OCI-LY1 (cell line): ENCODE measurements around the gene ACY1.

Experiments used
- H2AFZ ChIP-seq: fragments of 200-600 bp; sonication (generic), shearing (Covaris generic); 2 replicates; pipeline ENCODE4 v1.6.0; 2014; ENCODE audit warnings: antibody characterized with exemption, mild to moderate bottlenecking, low read length
- H3F3A ChIP-seq: fragments of 200-600 bp; sonication (generic), shearing (Covaris generic); 2 replicates; pipeline ENCODE4 v1.6.0; 2014; ENCODE audit warnings: mild to moderate bottlenecking, antibody characterized with exemption, low read length, moderate library complexity; ENCODE audit not compliant: insufficient read depth
- H3K27ac ChIP-seq: fragments of 200-600 bp; sonication (generic); 2 replicates; pipeline ENCODE4 v1.5.1; 2014; ENCODE audit warnings: low read length, mixed run types, mild to moderate bottlenecking, low read depth; ENCODE audit not compliant: poor library complexity, severe bottlenecking
- H3K27me3 ChIP-seq: fragments of 200-600 bp; sonication (generic); 2 replicates; pipeline ENCODE4 v1.6.0; 2014; ENCODE audit warnings: antibody characterized with exemption, mild to moderate bottlenecking, low read length, moderate library complexity; ENCODE audit not compliant: insufficient read depth
- H3K36me3 ChIP-seq: fragments of 200-600 bp; sonication (generic); 2 replicates; pipeline ENCODE4 v1.6.1; 2014; ENCODE audit warnings: mild to moderate bottlenecking, antibody characterized with exemption, low read length, moderate library complexity, mixed read lengths; ENCODE audit not compliant: insufficient read depth
- H3K4me1 ChIP-seq: fragments of 200-600 bp; sonication (generic); 2 replicates; pipeline ENCODE4 v1.5.1; 2014; ENCODE audit warnings: mild to moderate bottlenecking, low read length, moderate library complexity; ENCODE audit not compliant: insufficient read depth, severe bottlenecking
- H3K4me2 ChIP-seq: fragments of 200-600 bp; sonication (generic), shearing (Covaris generic); 2 replicates; pipeline ENCODE4 v1.6.1; 2014; ENCODE audit warnings: low read length
- H3K4me3 ChIP-seq: fragments of 200-600 bp; sonication (generic); 2 replicates; pipeline ENCODE4 v1.5.1; 2014; ENCODE audit warnings: low read length, low read depth, mild to moderate bottlenecking, mixed read lengths; ENCODE audit not compliant: poor library complexity, severe bottlenecking
- H3K79me2 ChIP-seq: fragments of 200-600 bp; shearing (Covaris generic); 2 replicates; pipeline ENCODE4 v1.6.1; 2016; ENCODE audit warnings: mixed run types, low read length, mixed read lengths; ENCODE audit not compliant: insufficient read depth
- H3K9ac ChIP-seq: fragments of 200-600 bp; sonication (generic), shearing (Covaris generic); 2 replicates; pipeline ENCODE4 v1.6.1; 2014; ENCODE audit warnings: mild to moderate bottlenecking, low read length, mixed read lengths
- H3K9me2 ChIP-seq: fragments of 200-600 bp; sonication (generic), shearing (Covaris generic); 2 replicates; pipeline ENCODE4 v1.6.1; 2014; ENCODE audit warnings: low read depth, mild to moderate bottlenecking, low read length, mixed read lengths
- H3K9me3 ChIP-seq: fragments of 200-600 bp; shearing (Covaris generic); 2 replicates; pipeline ENCODE4 v1.6.1; 2014; ENCODE audit warnings: low read length, mixed read lengths
- H4K20me1 ChIP-seq: fragments of 200-600 bp; sonication (generic), shearing (Covaris generic); 2 replicates; pipeline ENCODE4 v1.6.0; 2016; ENCODE audit warnings: mild to moderate bottlenecking, low read length; ENCODE audit not compliant: insufficient read depth
- CTCF ChIP-seq: fragments of 200-600 bp; sonication (generic), shearing (Covaris generic); IDR thresholded peaks from 2 replicates; pipeline ENCODE4 v1.5.1; 2017; ENCODE audit warnings: mild to moderate bottlenecking, antibody characterized with exemption, low read length, moderate library complexity, mixed read lengths
- EZH2 ChIP-seq: fragments of 200-600 bp; sonication (generic), shearing (Covaris generic); IDR thresholded peaks from 2 replicates; pipeline ENCODE4 v1.8.0; 2017; ENCODE audit warnings: borderline replicate concordance, mixed run types, mild to moderate bottlenecking, antibody characterized with exemption, low read length, moderate library complexity, mixed read lengths

Gene ACY1

GRCh38 chr3:51970606-51971300 lies 12.6 kb upstream of the ACY1 start:
- no peak overlapping the region for H3K4me2 ChIP-seq
- TF ChIP-seq CTCF (no peak), EZH2 (no peak)
- H3K27ac ChIP-seq = no peak overlapping the region

GRCh38 chr3:51971350-51971749 lies 12.0 kb upstream of the ACY1 start:
- Histone ChIP-seq H3F3A (no peaks in the 10 kb centered on the region), H3K79me2 (no peaks in the 10 kb centered on the region), H2AFZ (no peak overlapping the region), H3K4me1 (peaks cover 32% of the 10 kb centered on the region), H3K27me3 (no peaks in the 10 kb centered on the region), H4K20me1 (no peaks in the 10 kb centered on the region), H3K36me3 (peaks cover 26% of the 10 kb centered on the region), H3K4me2 (no peak overlapping the region), H3K9me2 (no peaks in the 10 kb centered on the region), H3K27ac (no peak overlapping the region), H3K4me3 (no peak overlapping the region), H3K9ac (no peak overlapping the region), H3K9me3 (no peaks in the 10 kb centered on the region)
- TF ChIP-seq EZH2 (no peak), CTCF (no peak)

More at GRCh38 chr3:51970606-51971300, 12.6 kb upstream of the ACY1 start:
- no peaks in the 10 kb centered on the region for H3K9me3 ChIP-seq
- H3K27me3 ChIP-seq = no peaks in the 10 kb centered on the region
- H2AFZ ChIP-seq = no peak overlapping the region
- no peak overlapping the region for H3K9ac ChIP-seq
- peaks cover 26% of the 10 kb centered on the region for H3K36me3 ChIP-seq
- no peaks in the 10 kb centered on the region for H3F3A ChIP-seq
- no peaks in the 10 kb centered on the region for H4K20me1 ChIP-seq
- H3K4me1 ChIP-seq = peaks cover 26% of the 10 kb centered on the region
- no peaks in the 10 kb centered on the region for H3K9me2 ChIP-seq
- no peaks in the 10 kb centered on the region for H3K79me2 ChIP-seq
- H3K4me3 ChIP-seq = no peak overlapping the region

- Histone ChIP-seq H4K20me1 (no peaks in the 10 kb centered on the region), H3K27me3 (no peaks in the 10 kb centered on the region), H3K9ac (peak overlapping the region; percentile 99), H3K4me3 (peak overlapping the region; percentile 98), H2AFZ (no peak overlapping the region), H3K4me1 (peaks cover 38% of the 10 kb centered on the region), H3K36me3 (peaks cover 16% of the 10 kb centered on the region), H3K27ac (peak overlapping the region; percentile 85), H3K9me2 (no peaks in the 10 kb centered on the region), H3F3A (0 out of 2 replicates have a peak, but pooled peaks cover 8% of the 10 kb centered on the region), H3K4me2 (peak overlapping the region; percentile 86), H3K79me2 (no peaks in the 10 kb centered on the region), H3K9me3 (no peaks in the 10 kb centered on the region)
- TF ChIP-seq CTCF (no peak), EZH2 (no peak)
Measured at GRCh38 chr3:51974277-51974962, 8.9 kb upstream of the ACY1 start.
